H9 (cell line): ENCODE measurements around the gene KRT36. TPM values are rescaled to one million over a fixed set of nuclear protein-coding genes. Genes with fewer than 3 reads are reported as not detected.

Experiments
- DNase-seq: peaks from one replicate; pipeline ENCODE4 v3.0.0-alpha.2; 2017
- H2AFZ ChIP-seq: one replicate; pipeline ENCODE4 v1.6.1; 2013; ENCODE audit warnings: mild to moderate bottlenecking, low read length, control low read depth, moderate library complexity
- H2AK5ac ChIP-seq: 2 replicates; pipeline ENCODE4 v1.6.1; 2013; ENCODE audit warnings: low read length, control low read depth, mixed read lengths; ENCODE audit not compliant: insufficient read length
- H2BK120ac ChIP-seq: one replicate; pipeline ENCODE4 v1.6.1; 2013; ENCODE audit warnings: low read depth, mild to moderate bottlenecking, low read length, control low read depth, inconsistent platforms; ENCODE audit not compliant: poor library complexity, severe bottlenecking
- H2BK12ac ChIP-seq: 2 replicates; pipeline ENCODE4 v1.6.1; 2013; ENCODE audit warnings: low read length, control low read depth, mixed read lengths, low read depth; ENCODE audit not compliant: insufficient read length
- H2BK15ac ChIP-seq: 2 replicates; pipeline ENCODE4 v1.6.1; 2013; ENCODE audit warnings: low read depth, low read length, control low read depth
- H2BK20ac ChIP-seq: one replicate; pipeline ENCODE4 v1.6.1; 2013; ENCODE audit warnings: low read depth, mild to moderate bottlenecking, low read length, control low read depth, inconsistent platforms; ENCODE audit not compliant: poor library complexity, severe bottlenecking
- H2BK5ac ChIP-seq: 2 replicates; pipeline ENCODE4 v1.6.1; 2013; ENCODE audit warnings: low read length, control low read depth, mixed read lengths; ENCODE audit not compliant: insufficient read length
- H3K14ac ChIP-seq: 2 replicates; pipeline ENCODE4 v1.6.1; 2013; ENCODE audit warnings: low read length, control low read depth; ENCODE audit not compliant: insufficient read depth
- H3K18ac ChIP-seq: 2 replicates; pipeline ENCODE4 v1.6.1; 2013; ENCODE audit warnings: low read depth, mild to moderate bottlenecking, mixed read lengths, low read length, control low read depth; ENCODE audit not compliant: insufficient read length
- H3K23ac ChIP-seq: 2 replicates; pipeline ENCODE4 v1.6.1; 2013; ENCODE audit warnings: low read length, control low read depth, mixed read lengths, low read depth; ENCODE audit not compliant: insufficient read length
- H3K23me2 ChIP-seq: 2 replicates; pipeline ENCODE4 v1.6.1; 2013; ENCODE audit warnings: low read depth, mild to moderate bottlenecking, mixed read lengths, low read length, control low read depth; ENCODE audit not compliant: insufficient read length, poor library complexity, severe bottlenecking
- H3K27ac ChIP-seq: 2 replicates; pipeline ENCODE4 v1.5.1; 2013; ENCODE audit warnings: low read length, control low read depth, mixed read lengths, low read depth; ENCODE audit not compliant: insufficient read length
- H3K27me3 ChIP-seq: 2 replicates; pipeline ENCODE4 v1.6.1; 2013; ENCODE audit warnings: low read length, control low read depth, inconsistent platforms; ENCODE audit not compliant: insufficient read depth
- H3K4ac ChIP-seq: 2 replicates; pipeline ENCODE4 v1.6.1; 2013; ENCODE audit warnings: low read depth, mild to moderate bottlenecking, control low read depth, inconsistent platforms, low read length, moderate library complexity
- H3K4me1 ChIP-seq: 2 replicates; pipeline ENCODE4 v1.6.1; 2013; ENCODE audit warnings: low read length, control low read depth, inconsistent platforms; ENCODE audit not compliant: insufficient read depth
- H3K4me2 ChIP-seq: 2 replicates; pipeline ENCODE4 v1.6.1; 2013; ENCODE audit warnings: low read length, control low read depth, mixed read lengths; ENCODE audit not compliant: insufficient read length, insufficient read depth
- H3K56ac ChIP-seq: 2 replicates; pipeline ENCODE4 v1.6.1; 2013; ENCODE audit warnings: low read depth, mild to moderate bottlenecking, mixed read lengths, low read length, control low read depth; ENCODE audit not compliant: insufficient read length
- H3K79me1 ChIP-seq: 2 replicates; pipeline ENCODE4 v1.6.1; 2013; ENCODE audit warnings: low read depth, mild to moderate bottlenecking, moderate library complexity, low read length, control low read depth, inconsistent platforms; ENCODE audit not compliant: insufficient read depth, poor library complexity, severe bottlenecking
- H3K79me2 ChIP-seq: 2 replicates; pipeline ENCODE4 v1.6.1; 2013; ENCODE audit warnings: low read length, control low read depth, inconsistent platforms; ENCODE audit not compliant: insufficient read depth
- H3K9ac ChIP-seq: 2 replicates; pipeline ENCODE4 v1.6.1; 2013; ENCODE audit warnings: low read length, control low read depth, mixed read lengths; ENCODE audit not compliant: insufficient read length; ENCODE audit errors: extremely low read depth
- H3K9me3 ChIP-seq: one replicate; pipeline ENCODE4 v1.6.1; 2013; ENCODE audit warnings: low read depth, low read length, inconsistent platforms; ENCODE audit not compliant: control insufficient read depth
- H3T11ph ChIP-seq: one replicate; pipeline ENCODE4 v1.6.1; 2013; ENCODE audit warnings: mild to moderate bottlenecking, low read length, control low read depth, inconsistent platforms
- H4K20me1 ChIP-seq: one replicate; pipeline ENCODE4 v1.6.1; 2013; ENCODE audit not compliant: control insufficient read depth, insufficient read length, insufficient read depth
- H4K5ac ChIP-seq: 2 replicates; pipeline ENCODE4 v1.6.1; 2013; ENCODE audit warnings: low read depth, mild to moderate bottlenecking, mixed read lengths, low read length, control low read depth; ENCODE audit not compliant: insufficient read length
- H4K8ac ChIP-seq: replicated peaks from 2 replicates; pipeline ENCODE4 v1.6.1; 2013; ENCODE audit warnings: low read length, control low read depth, mixed read lengths, low read depth; ENCODE audit not compliant: insufficient read length
- H4K91ac ChIP-seq: 2 replicates; pipeline ENCODE4 v1.6.1; 2013; ENCODE audit warnings: low read depth, mild to moderate bottlenecking, moderate library complexity, mixed read lengths, low read length, control low read depth; ENCODE audit not compliant: insufficient read length
- H3K27ac Mint-ChIP-seq, 3 experiments: 2 replicates in 2 of 3; 3 replicates in 1 of 3; pipeline ENCODE4 v1.8.0; 2020 to 2021; ENCODE audit warnings: mixed read lengths in 3 of 3, mild to moderate bottlenecking in 1 of 3, moderate library complexity in 1 of 3
- H3K27me3 Mint-ChIP-seq: 2 replicates; pipeline ENCODE4 v1.8.0; 2021; ENCODE audit warnings: low read depth, mild to moderate bottlenecking, moderate library complexity, mixed read lengths
- H3K36me3 Mint-ChIP-seq, 3 experiments: 2 replicates in 2 of 3; 3 replicates in 1 of 3; pipeline ENCODE4 v1.8.0; 2020 to 2021; ENCODE audit warnings: low read depth in 3 of 3, mixed read lengths in 3 of 3; ENCODE audit not compliant: insufficient read depth in 1 of 3
- H3K4me1 Mint-ChIP-seq, 2 experiments: 2 replicates each; pipeline ENCODE4 v1.8.0; 2020; ENCODE audit warnings: mixed read lengths in 2 of 2
- H3K4me3 Mint-ChIP-seq, 2 experiments: 2 replicates in 1 of 2; 3 replicates in 1 of 2; pipeline ENCODE4 v1.8.0; 2020 to 2021; ENCODE audit warnings: mild to moderate bottlenecking in 2 of 2, mixed read lengths in 2 of 2, moderate library complexity in 1 of 2
- H3K9me3 Mint-ChIP-seq, 2 experiments: 2 replicates in 1 of 2; 3 replicates in 1 of 2; pipeline ENCODE4 v1.8.0; 2020; ENCODE audit warnings: mild to moderate bottlenecking in 2 of 2, mixed read lengths in 2 of 2, moderate library complexity in 1 of 2
- WGBS: extraction: QIAGEN DNeasy Blood & Tissue Kit; methylation state at CpG from one replicate; pipeline ENCODE4 v1.1.7; 2013; ENCODE audit warnings: missing lambda C conversion rate, low lambda C conversion rate, mixed read lengths; ENCODE audit not compliant: insufficient read length; ENCODE audit errors: extremely low coverage; 5-methylcytosine and 5-hydroxymethylcytosine counted together
- total RNA-seq: library from RNA; stranded (reverse); gene quantifications from 2 replicates; pipeline ENCODE4 v1.2.1, GENCODE V29; 2021
- TF ChIP-seq, protein P1 (sequence below): fragments of 200-600 bp; sonication (generic); conservative IDR thresholded peaks from 3 replicates; pipeline ENCODE4 v1.8.0; 2021; ENCODE audit warnings: antibody characterized with exemption, mild to moderate bottlenecking

The KRT36 gene
- total RNA-seq, 1 experiment from 2014 or later = not detected

- DNase-seq = peak; percentile 61
- Histone ChIP-seq H3K56ac (no peak overlapping the region), H2BK20ac (no peak overlapping the region), H3K23me2 (no peaks in the 10 kb centered on the region), H3K4me2 (no peak overlapping the region), H3K14ac (no peak overlapping the region), H2AFZ (no peak overlapping the region), H3K27ac (no peak overlapping the region), H3K9ac (no peak overlapping the region), H3K27me3 (no peaks in the 10 kb centered on the region), H4K8ac (no peak overlapping the region), H3K9me3 (peaks cover 12% of the 10 kb centered on the region), H3K4me1 (no peaks in the 10 kb centered on the region), H4K5ac (no peak overlapping the region), H3K4ac (no peak overlapping the region), H3T11ph (no peak overlapping the region), H4K91ac (no peak overlapping the region), H3K18ac (no peak overlapping the region), H4K20me1 (no peaks in the 10 kb centered on the region), H2BK5ac (no peak overlapping the region), H3K79me2 (no peaks in the 10 kb centered on the region), H2BK120ac (no peak overlapping the region), H2BK12ac (no peak overlapping the region), H2BK15ac (no peak overlapping the region), H3K79me1 (no peaks in the 10 kb centered on the region), H2AK5ac (no peak overlapping the region), H3K23ac (no peak overlapping the region)
- no peak overlapping the region for H3K27ac Mint-ChIP-seq
- no peak overlapping the region for H3K4me3 Mint-ChIP-seq
- H3K4me1 Mint-ChIP-seq = no peaks in the 10 kb centered on the region
- peaks cover 13% of the 10 kb centered on the region for H3K27me3 Mint-ChIP-seq
- no peaks in the 10 kb centered on the region; a peak in 4 of 7 replicates for H3K36me3 Mint-ChIP-seq
- WGBS = no CpG with 5 or more reads among the region's 3 CpGs
- TF ChIP-seq, protein P1, sequence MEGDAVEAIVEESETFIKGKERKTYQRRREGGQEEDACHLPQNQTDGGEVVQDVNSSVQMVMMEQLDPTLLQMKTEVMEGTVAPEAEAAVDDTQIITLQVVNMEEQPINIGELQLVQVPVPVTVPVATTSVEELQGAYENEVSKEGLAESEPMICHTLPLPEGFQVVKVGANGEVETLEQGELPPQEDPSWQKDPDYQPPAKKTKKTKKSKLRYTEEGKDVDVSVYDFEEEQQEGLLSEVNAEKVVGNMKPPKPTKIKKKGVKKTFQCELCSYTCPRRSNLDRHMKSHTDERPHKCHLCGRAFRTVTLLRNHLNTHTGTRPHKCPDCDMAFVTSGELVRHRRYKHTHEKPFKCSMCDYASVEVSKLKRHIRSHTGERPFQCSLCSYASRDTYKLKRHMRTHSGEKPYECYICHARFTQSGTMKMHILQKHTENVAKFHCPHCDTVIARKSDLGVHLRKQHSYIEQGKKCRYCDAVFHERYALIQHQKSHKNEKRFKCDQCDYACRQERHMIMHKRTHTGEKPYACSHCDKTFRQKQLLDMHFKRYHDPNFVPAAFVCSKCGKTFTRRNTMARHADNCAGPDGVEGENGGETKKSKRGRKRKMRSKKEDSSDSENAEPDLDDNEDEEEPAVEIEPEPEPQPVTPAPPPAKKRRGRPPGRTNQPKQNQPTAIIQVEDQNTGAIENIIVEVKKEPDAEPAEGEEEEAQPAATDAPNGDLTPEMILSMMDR = peak; percentile 60
- H3K9me3 Mint-ChIP-seq = peaks cover under 1 to 10% of the 10 kb centered on the region in 2 experiments
Observed at GRCh38 chr17:41456204-41456603, 33.5 kb downstream of the KRT36 start.
